ENCODE measurements around the gene RIMS1.

Gene RIMS1

DNA sequence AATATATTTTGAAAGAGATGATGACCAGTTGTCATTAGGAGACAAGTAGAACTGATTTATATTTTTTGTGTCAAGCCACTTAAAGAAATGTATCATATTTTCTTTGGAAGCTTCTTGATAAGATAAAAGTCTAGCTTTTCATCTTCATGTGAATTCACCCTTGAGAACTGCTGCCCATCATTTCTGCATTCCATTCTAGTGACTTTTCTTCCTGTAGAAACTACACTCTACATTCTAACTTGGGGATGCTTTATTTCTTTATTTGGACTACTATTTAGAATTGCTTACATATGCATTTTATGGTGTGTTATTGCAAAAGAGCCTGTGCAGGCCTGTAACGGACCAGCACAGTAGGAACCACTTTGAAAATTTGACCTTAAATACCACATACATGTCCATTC is 400.6 kb downstream of the RIMS1 start:
- DNase-seq: no peak
- Histone ChIP-seq H3K79me2 (ENCODE audit: low read length) (no peaks in the 10 kb centered on the region), H3K4me3 (ENCODE audit: low read length) (no peak overlapping the region), H3K4me1 (ENCODE audit: low read length) (no peaks in the 10 kb centered on the region), H3F3A (ENCODE audit: insufficient read depth, low read length) (no peaks in the 10 kb centered on the region), H3K36me3 (replicated peaks; ENCODE audit: insufficient read depth, low read length) (no peaks in the 10 kb centered on the region), H4K20me1 (ENCODE audit: insufficient read depth, low read length) (no peaks in the 10 kb centered on the region), H3K27ac (ENCODE audit: low read length) (no peak overlapping the region), H3K9me3 (replicated peaks; ENCODE audit: insufficient read depth, low read length) (no peaks in the 10 kb centered on the region), H3K4me2 (ENCODE audit: low read depth, low read length) (no peak overlapping the region), H3K27me3 (replicated peaks; ENCODE audit: insufficient read depth, low read length) (no peaks in the 10 kb centered on the region), H3K9ac (ENCODE audit: low read length) (no peak overlapping the region), H3K9me2 (replicated peaks; ENCODE audit: insufficient read depth, low read length) (no peaks in the 10 kb centered on the region), H2AFZ (ENCODE audit: low read length) (no peak overlapping the region)
- TF ChIP-seq EZH2 (optimal IDR thresholded peaks at IDR 0.05; ENCODE audit: low read depth, low read length) (no peak), CTCF (IDR thresholded peaks at IDR 0.05; ENCODE audit: low read length) (no peak), EZH2phosphoT487 (IDR thresholded peaks at IDR 0.05; ENCODE audit: low read length) (no peak)

- Histone ChIP-seq H3K9me3 (replicated peaks; ENCODE audit: insufficient read depth, low read length) (no peaks in the 10 kb centered on the region), H3K27ac (ENCODE audit: low read length) (no peak overlapping the region), H3K36me3 (replicated peaks; ENCODE audit: insufficient read depth, low read length) (no peaks in the 10 kb centered on the region), H3K27me3 (replicated peaks; ENCODE audit: insufficient read depth, low read length) (no peaks in the 10 kb centered on the region), H2AFZ (ENCODE audit: low read length) (no peak overlapping the region), H4K20me1 (ENCODE audit: insufficient read depth, low read length) (no peaks in the 10 kb centered on the region), H3F3A (ENCODE audit: insufficient read depth, low read length) (no peaks in the 10 kb centered on the region), H3K4me3 (ENCODE audit: low read length) (no peak overlapping the region), H3K4me2 (ENCODE audit: low read depth, low read length) (no peak overlapping the region), H3K9ac (ENCODE audit: low read length) (no peak overlapping the region), H3K79me2 (ENCODE audit: low read length) (no peaks in the 10 kb centered on the region), H3K9me2 (replicated peaks; ENCODE audit: insufficient read depth, low read length) (no peaks in the 10 kb centered on the region), H3K4me1 (ENCODE audit: low read length) (no peaks in the 10 kb centered on the region)
- DNase-seq: no peak
- TF ChIP-seq EZH2 (optimal IDR thresholded peaks at IDR 0.05; ENCODE audit: low read depth, low read length) (no peak), EZH2phosphoT487 (IDR thresholded peaks at IDR 0.05; ENCODE audit: low read length) (no peak), CTCF (IDR thresholded peaks at IDR 0.05; ENCODE audit: low read length) (no peak)
Measured at GRCh38 chr6:72287801-72288200, 401.5 kb downstream of the RIMS1 start.

GRCh38 chr6:72288592-72288991 is 402.2 kb downstream of the RIMS1 start:
- no peak overlapping the region for H2AFZ ChIP-seq (ENCODE audit: low read length)

More at GRCh38 chr6:72288592-72288991, 402.2 kb downstream of the RIMS1 start:
- no peak overlapping the region for H3K27ac ChIP-seq (ENCODE audit: low read length)
- no peaks in the 10 kb centered on the region for H3K79me2 ChIP-seq (ENCODE audit: low read length)
- no peaks in the 10 kb centered on the region for H3K4me1 ChIP-seq (ENCODE audit: low read length)
- H3K27me3 ChIP-seq (replicated peaks; ENCODE audit: insufficient read depth, low read length): no peaks in the 10 kb centered on the region
- no peak overlapping the region for H3K4me2 ChIP-seq (ENCODE audit: low read depth, low read length)
- TF ChIP-seq EZH2phosphoT487 (IDR thresholded peaks at IDR 0.05; ENCODE audit: low read length) (no peak), EZH2 (optimal IDR thresholded peaks at IDR 0.05; ENCODE audit: low read depth, low read length) (no peak), CTCF (IDR thresholded peaks at IDR 0.05; ENCODE audit: low read length) (no peak)
- H3K9ac ChIP-seq (ENCODE audit: low read length): no peak overlapping the region
- H3K4me3 ChIP-seq (ENCODE audit: low read length): no peak overlapping the region
- H3F3A ChIP-seq (ENCODE audit: insufficient read depth, low read length): no peaks in the 10 kb centered on the region
- no peaks in the 10 kb centered on the region for H3K9me3 ChIP-seq (replicated peaks; ENCODE audit: insufficient read depth, low read length)
- no peaks in the 10 kb centered on the region for H3K9me2 ChIP-seq (replicated peaks; ENCODE audit: insufficient read depth, low read length)
- no peaks in the 10 kb centered on the region for H4K20me1 ChIP-seq (ENCODE audit: insufficient read depth, low read length)
- no peak for DNase-seq
- H3K36me3 ChIP-seq (replicated peaks; ENCODE audit: insufficient read depth, low read length): no peaks in the 10 kb centered on the region
